Endothelial cell (in vitro differentiated cells): ENCODE data around the gene EDN2. TPM values are rescaled to one million over a fixed set of nuclear protein-coding genes. Genes with fewer than 3 reads are reported as not detected.
A peak's percentile ranks its signal among the peaks of the same experiment; 100 is the strongest.

ENCODE experiments used
- DNase-seq: peaks from one replicate; pipeline ENCODE4 v3.0.0; 2021; ENCODE audit warnings: low spot score
- H3K27ac Mint-ChIP-seq: one replicate; pipeline ENCODE4 v1.8.0; 2021; ENCODE audit warnings: mixed read lengths, inconsistent platforms; ENCODE audit not compliant: unreplicated experiment
- H3K27me3 Mint-ChIP-seq: one replicate; pipeline ENCODE4 v1.8.0; 2021; ENCODE audit warnings: mild to moderate bottlenecking, moderate library complexity, mixed read lengths, inconsistent platforms; ENCODE audit not compliant: unreplicated experiment
- H3K36me3 Mint-ChIP-seq: one replicate; pipeline ENCODE4 v1.8.0; 2021; ENCODE audit warnings: mild to moderate bottlenecking, low read depth, mixed read lengths, inconsistent platforms; ENCODE audit not compliant: unreplicated experiment
- H3K4me1 Mint-ChIP-seq: one replicate; pipeline ENCODE4 v1.8.0; 2021; ENCODE audit warnings: mild to moderate bottlenecking, mixed read lengths, inconsistent platforms; ENCODE audit not compliant: unreplicated experiment
- H3K4me3 Mint-ChIP-seq: one replicate; pipeline ENCODE4 v1.8.0; 2021; ENCODE audit warnings: mild to moderate bottlenecking, mixed read lengths, inconsistent platforms; ENCODE audit not compliant: unreplicated experiment
- H3K9me3 Mint-ChIP-seq: one replicate; pipeline ENCODE4 v1.8.0; 2021; ENCODE audit warnings: mixed read lengths, inconsistent platforms; ENCODE audit not compliant: unreplicated experiment
- CTCF ChIP-seq: fragments of 200-600 bp; sonication (generic); IDR thresholded peaks from one replicate; pipeline ENCODE4 v1.5.0; 2021; ENCODE audit warnings: antibody characterized with exemption; ENCODE audit not compliant: unreplicated experiment
- total RNA-seq: library from RNA; stranded (reverse); fragmentation: NEBNext Ultra II Directional; extraction: Animal tissue kit (Norgen Biotek cat#: 25700); gene quantifications from one replicate; pipeline ENCODE4 v1.2.1, GENCODE V29; 2021; ENCODE audit not compliant: unreplicated experiment

EDN2 gene
- total RNA-seq, 1 donor from 2014 or later, result 0.21 TPM

GRCh38 chr1:41496080-41497055 lies 11.9 kb upstream of the EDN2 start:
- no peaks in the 10 kb centered on the region for H3K9me3 Mint-ChIP-seq
- H3K27me3 Mint-ChIP-seq, result peaks cover 15% of the 10 kb centered on the region
- peaks cover 4% of the 10 kb centered on the region for H3K36me3 Mint-ChIP-seq
- H3K27ac Mint-ChIP-seq, result no peak overlapping the region
- peaks cover 2% of the 10 kb centered on the region for H3K4me1 Mint-ChIP-seq
- no peak for TF ChIP-seq CTCF
- no peak overlapping the region for H3K4me3 Mint-ChIP-seq
- DNase-seq, result peak; percentile 79

GRCh38 chr1:41495210-41495948 lies 10.9 kb upstream of the EDN2 start:
- peaks cover 2% of the 10 kb centered on the region for H3K4me1 Mint-ChIP-seq
- H3K9me3 Mint-ChIP-seq, result no peaks in the 10 kb centered on the region
- H3K27ac Mint-ChIP-seq, result peak overlapping the region; percentile 70
- H3K36me3 Mint-ChIP-seq, result peaks cover 4% of the 10 kb centered on the region
- peak overlapping the region; percentile 67 for H3K4me3 Mint-ChIP-seq
- peaks cover 12% of the 10 kb centered on the region for H3K27me3 Mint-ChIP-seq
- peak; percentile 32 for TF ChIP-seq CTCF
- peak; percentile 50 for DNase-seq

GRCh38 chr1:41494351-41495209 lies 10.1 kb upstream of the EDN2 start:
- Mint-ChIP-seq H3K4me1 (peaks cover 2% of the 10 kb centered on the region), H3K27ac (peak overlapping the region; percentile 36), H3K27me3 (peaks cover 13% of the 10 kb centered on the region), H3K4me3 (no peak overlapping the region), H3K9me3 (no peaks in the 10 kb centered on the region), H3K36me3 (peaks cover 4% of the 10 kb centered on the region)
- no peak for DNase-seq
- TF ChIP-seq CTCF, result no peak

GRCh38 chr1:41493626-41494350 lies 9.3 kb upstream of the EDN2 start:
- peaks cover 4% of the 10 kb centered on the region for H3K36me3 Mint-ChIP-seq
- no peak for DNase-seq
- H3K9me3 Mint-ChIP-seq, result no peaks in the 10 kb centered on the region
- TF ChIP-seq CTCF, result no peak
- H3K27me3 Mint-ChIP-seq, result peaks cover 16% of the 10 kb centered on the region
- H3K4me1 Mint-ChIP-seq, result peaks cover 2% of the 10 kb centered on the region
- H3K4me3 Mint-ChIP-seq, result no peak overlapping the region
- no peak overlapping the region for H3K27ac Mint-ChIP-seq
